Measurements from ENCODE around the gene ARL15. TPM values are rescaled to one million over a fixed set of nuclear protein-coding genes. Genes with fewer than 3 reads are reported as not detected.

The ARL15 gene
- total and polyA plus RNA-seq, 2 of the 4 experiments (the other 2 are of a cell fraction), result 7.3 to 19.2 TPM

GRCh38 chr5:54296386-54296785 is 14.0 kb downstream of the ARL15 start:
- no peak overlapping the region for H2BK20ac ChIP-seq (ENCODE audit: low read depth, low read length)
- H3K4me2 ChIP-seq (ENCODE audit: low read depth, low read length), result no peak overlapping the region
- H2BK120ac ChIP-seq (ENCODE audit: low read depth, low read length), result no peak overlapping the region
- no peaks in the 10 kb centered on the region for H3K9me3 ChIP-seq (ENCODE audit: control insufficient read depth, insufficient read depth, low read length)
- no peak overlapping the region for H3K56ac ChIP-seq (ENCODE audit: extremely low read depth, insufficient read depth, low read length)
- H3K18ac ChIP-seq (ENCODE audit: low read depth, low read length), result no peak overlapping the region
- no peak for TF ChIP-seq MAZ (IDR thresholded peaks at IDR 0.05; ENCODE audit: borderline replicate concordance, low read depth, low read length)
- TF ChIP-seq CHD1 (IDR thresholded peaks at IDR 0.05; ENCODE audit: low read depth, low read length), result no peak
- TF ChIP-seq, protein P1, sequence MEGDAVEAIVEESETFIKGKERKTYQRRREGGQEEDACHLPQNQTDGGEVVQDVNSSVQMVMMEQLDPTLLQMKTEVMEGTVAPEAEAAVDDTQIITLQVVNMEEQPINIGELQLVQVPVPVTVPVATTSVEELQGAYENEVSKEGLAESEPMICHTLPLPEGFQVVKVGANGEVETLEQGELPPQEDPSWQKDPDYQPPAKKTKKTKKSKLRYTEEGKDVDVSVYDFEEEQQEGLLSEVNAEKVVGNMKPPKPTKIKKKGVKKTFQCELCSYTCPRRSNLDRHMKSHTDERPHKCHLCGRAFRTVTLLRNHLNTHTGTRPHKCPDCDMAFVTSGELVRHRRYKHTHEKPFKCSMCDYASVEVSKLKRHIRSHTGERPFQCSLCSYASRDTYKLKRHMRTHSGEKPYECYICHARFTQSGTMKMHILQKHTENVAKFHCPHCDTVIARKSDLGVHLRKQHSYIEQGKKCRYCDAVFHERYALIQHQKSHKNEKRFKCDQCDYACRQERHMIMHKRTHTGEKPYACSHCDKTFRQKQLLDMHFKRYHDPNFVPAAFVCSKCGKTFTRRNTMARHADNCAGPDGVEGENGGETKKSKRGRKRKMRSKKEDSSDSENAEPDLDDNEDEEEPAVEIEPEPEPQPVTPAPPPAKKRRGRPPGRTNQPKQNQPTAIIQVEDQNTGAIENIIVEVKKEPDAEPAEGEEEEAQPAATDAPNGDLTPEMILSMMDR (conservative IDR thresholded peaks at IDR 0.05; ENCODE audit: low read depth, low read length), result no peak
- TF ChIP-seq, protein P2, sequence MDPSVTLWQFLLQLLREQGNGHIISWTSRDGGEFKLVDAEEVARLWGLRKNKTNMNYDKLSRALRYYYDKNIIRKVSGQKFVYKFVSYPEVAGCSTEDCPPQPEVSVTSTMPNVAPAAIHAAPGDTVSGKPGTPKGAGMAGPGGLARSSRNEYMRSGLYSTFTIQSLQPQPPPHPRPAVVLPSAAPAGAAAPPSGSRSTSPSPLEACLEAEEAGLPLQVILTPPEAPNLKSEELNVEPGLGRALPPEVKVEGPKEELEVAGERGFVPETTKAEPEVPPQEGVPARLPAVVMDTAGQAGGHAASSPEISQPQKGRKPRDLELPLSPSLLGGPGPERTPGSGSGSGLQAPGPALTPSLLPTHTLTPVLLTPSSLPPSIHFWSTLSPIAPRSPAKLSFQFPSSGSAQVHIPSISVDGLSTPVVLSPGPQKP (IDR thresholded peaks at IDR 0.05; ENCODE audit: borderline replicate concordance, low read depth, low read length), result no peak
- TF ChIP-seq BHLHE40 (IDR thresholded peaks at IDR 0.05; ENCODE audit: low read depth, low read length), result no peak
- no peak for TF ChIP-seq MXI1 (IDR thresholded peaks at IDR 0.05; ENCODE audit: borderline replicate concordance, low read depth, low read length)
- TF ChIP-seq RFX5 (IDR thresholded peaks at IDR 0.05; ENCODE audit: low read depth, low read length), result no peak
- no peak for TF ChIP-seq NFE2L2 (IDR thresholded peaks at IDR 0.05; ENCODE audit: low read depth, low read length)
- no peak for DNase-seq
- CTCF ChIA-PET, result no interaction called here
- intact Hi-C loops (cut with micrococcal nuclease), result no loop called here
- no TSS peak for BruUV-seq (replicated peaks)
- no peak overlapping the region for H4K8ac ChIP-seq (ENCODE audit: low read depth in 2 of 2, low read length in 2 of 2)
- H3K14ac ChIP-seq (replicated peaks; ENCODE audit: low read depth, low read length), result no peak overlapping the region
- H2AK5ac ChIP-seq (ENCODE audit: low read depth, low read length), result no peak overlapping the region
- H3K4me3 ChIP-seq (ENCODE audit: insufficient read depth, low read depth, low read length), result no peak overlapping the region
- POLR2A ChIA-PET (ENCODE audit: unreplicated experiment), result no interaction called here
- H3K36me3 ChIP-seq (ENCODE audit: control insufficient read depth, insufficient read depth, low read length), result no peaks in the 10 kb centered on the region
- no peak overlapping the region for H3K27ac ChIP-seq (ENCODE audit: insufficient read depth, low read length)
- WGBS, 2 experiments (ENCODE audit: extremely low coverage in 2 of 2, insufficient read length in 1 of 2), result 83% methylated on average over 1 of the region's 2 CpGs; no CpG with 5 or more reads in 1 of the 2 experiments
- H3K23ac ChIP-seq (ENCODE audit: low read depth, low read length), result no peak overlapping the region
- H4K20me1 ChIP-seq (ENCODE audit: insufficient read depth, low read length), result peaks cover 4% of the 10 kb centered on the region; the same call in 1 of the 2 replicates
- H3K9me1 ChIP-seq (ENCODE audit: insufficient read depth, low read length), result peaks cover 14% of the 10 kb centered on the region
- no peak overlapping the region for H4K91ac ChIP-seq (ENCODE audit: insufficient read depth, low read depth, low read length)
- peaks cover 8 to 20% of the 10 kb centered on the region in 2 experiments for H3K79me1 ChIP-seq (ENCODE audit: low read depth in 1 of 2, low read length in 2 of 2)
- no peaks in the 10 kb centered on the region for H3K27me3 ChIP-seq (ENCODE audit: control insufficient read depth, insufficient read depth, low read length)
- no peak overlapping the region for H3K4ac ChIP-seq (ENCODE audit: low read depth, low read length)
- ATAC-seq (ENCODE audit: low read depth), result no peak
- H3K4me1 ChIP-seq (ENCODE audit: control insufficient read depth, insufficient read depth, low read length), result peaks cover 2% of the 10 kb centered on the region; the same call in 1 of the 2 replicates
- in situ Hi-C loops (cut with MboI; ENCODE audit: low sequenced_read_pairs), result no loop called here
- no peak overlapping the region for H2AK9ac ChIP-seq (replicated peaks; ENCODE audit: low read depth, low read length, poor library complexity)
- no peak overlapping the region for H3K9ac ChIP-seq (ENCODE audit: low read depth, low read length)
- dilution Hi-C loops (cut with HindIII; ENCODE audit: low sequenced_read_pairs, unreplicated experiment), result no loop called here
- H2BK5ac ChIP-seq (ENCODE audit: low read depth, low read length, poor library complexity, severe bottlenecking), result no peak overlapping the region
- H4K5ac ChIP-seq (ENCODE audit: low read depth, low read length), result no peak overlapping the region
- H2BK15ac ChIP-seq (ENCODE audit: low read depth, low read length), result no peak overlapping the region
- no peak overlapping the region for H2AFZ ChIP-seq (replicated peaks; ENCODE audit: low read length, poor library complexity)
